ENCODE results near the gene MYO19. TPM values are rescaled to one million over a fixed set of nuclear protein-coding genes. Genes with fewer than 3 reads are reported as not detected.

MYO19 gene
- total and polyA plus RNA-seq, 9 of the 15 experiments (the other 6 are each of a cell fraction or from before 2014, with no cell fraction given) = 21.6 to 176 (median 129) TPM

- TF ChIP-seq TSHZ1 (CRISPR knock-in tag; IDR thresholded peaks at IDR 0.05) = no peak
- TF ChIP-seq LCOR (CRISPR knock-in tag; IDR thresholded peaks at IDR 0.05) = no peak
- TF ChIP-seq ELK3 (CRISPR knock-in tag; IDR thresholded peaks at IDR 0.05) = no peak
- no peak for TF ChIP-seq DIDO1 (tag; IDR thresholded peaks at IDR 0.05; ENCODE audit: low read depth)
- no peak for TF ChIP-seq SIX5 (IDR thresholded peaks at IDR 0.05; ENCODE audit: borderline replicate concordance in 1 of 2, insufficient read depth in 1 of 2, low read depth in 1 of 2, low read length in 2 of 2)
- no peak for TF ChIP-seq CC2D1A (IDR thresholded peaks at IDR 0.05)
- no peak for TF ChIP-seq POLR2H (tag; IDR thresholded peaks at IDR 0.05; ENCODE audit: low read depth)
- no peak for TF ChIP-seq NFE2L1 (tag; IDR thresholded peaks at IDR 0.05; ENCODE audit: borderline replicate concordance, low read depth)
- no peak for TF ChIP-seq MCM5 (IDR thresholded peaks at IDR 0.05; ENCODE audit: low read depth)
- no peak for TF ChIP-seq RBFOX2 (IDR thresholded peaks at IDR 0.05; ENCODE audit: low read depth, low read length)
- TF ChIP-seq HDAC1 (IDR thresholded peaks at IDR 0.05) = peak in 1 of 2 experiments; percentile 70; a peak in 2 of 4 replicates
- no peak for TF ChIP-seq ZNF347 (CRISPR knock-in tag; IDR thresholded peaks at IDR 0.05; ENCODE audit: low read depth)
- TF ChIP-seq CREM (IDR thresholded peaks at IDR 0.05; ENCODE audit: low read depth) = peak; percentile 70
- no peak for TF ChIP-seq MTA2 (IDR thresholded peaks at IDR 0.05; ENCODE audit: low read depth)
- no peak for TF ChIP-seq MTA3 (IDR thresholded peaks at IDR 0.05; ENCODE audit: borderline replicate concordance)
- TF ChIP-seq CAMTA2 (CRISPR knock-in tag; conservative IDR thresholded peaks at IDR 0.05) = no peak
- no peak for TF ChIP-seq ASH1L (IDR thresholded peaks at IDR 0.05; ENCODE audit: borderline replicate concordance, low read depth, partially characterized antibody)
- TF ChIP-seq VEZF1 (CRISPR knock-in tag; IDR thresholded peaks at IDR 0.05) = peak; percentile 53
- TF ChIP-seq SP1 (CRISPR knock-in tag; IDR thresholded peaks at IDR 0.05) = no peak
- TF ChIP-seq ARNT (IDR thresholded peaks at IDR 0.05) = no peak
- peak; percentile 86 for TF ChIP-seq XRCC5 (IDR thresholded peaks at IDR 0.05; ENCODE audit: low read depth, low read length)
- TF ChIP-seq TAL1 (IDR thresholded peaks at IDR 0.05) = no peak
- TF ChIP-seq ZC3H4 (CRISPR knock-in tag; IDR thresholded peaks at IDR 0.05; ENCODE audit: borderline replicate concordance) = no peak
- no peak for TF ChIP-seq NFRKB (IDR thresholded peaks at IDR 0.05; ENCODE audit: low read depth)
These were observed 70.5 kb downstream of the MYO19 start (continued) for GRCh38 chr17:36463916-36464764.

Measured in K562 (cell line).